ENCODE results near the gene CFAP68.

The CFAP68 gene

GRCh38 chr11:111878849-111879636 is at the start of gene CFAP68, which contains the start of gene FDXACB1:
CFAP68 (plus strand) TSS chr11:111879541; CDS start chr11:111879561, 20 bp downstream.
FDXACB1 (minus strand) TSS chr11:111879165; CDS start chr11:111879132, 33 bp downstream.
- DNase-seq (ENCODE audit: low read depth in 3 of 3, low spot score in 1 of 3) = peak; percentile 83 to 86 (median 84)

- DNase-seq (ENCODE audit: low read depth in 3 of 3, low spot score in 1 of 3) = no peak
Measured at GRCh38 chr11:111833524-111833923, 45.8 kb upstream of the CFAP68 start.

- no peak for DNase-seq (ENCODE audit: low read depth in 3 of 3, low spot score in 1 of 3)
Measured at GRCh38 chr11:111834432-111835163, 44.7 kb upstream of the CFAP68 start.

GRCh38 chr11:111835665-111836064 is 43.7 kb upstream of the CFAP68 start:
- no peak for DNase-seq (ENCODE audit: low read depth in 3 of 3, low spot score in 1 of 3)

GRCh38 chr11:111836162-111836561 is 43.2 kb upstream of the CFAP68 start:
- DNase-seq (ENCODE audit: low read depth in 3 of 3, low spot score in 1 of 3) = no peak

GRCh38 chr11:111836721-111837120 is 42.6 kb upstream of the CFAP68 start:
- no peak for DNase-seq (ENCODE audit: low read depth in 3 of 3, low spot score in 1 of 3)

- DNase-seq (ENCODE audit: low read depth in 3 of 3, low spot score in 1 of 3) = no peak
Measured at GRCh38 chr11:111837366-111837891, 41.9 kb upstream of the CFAP68 start.

GRCh38 chr11:111838054-111838453 is 41.3 kb upstream of the CFAP68 start:
- no peak for DNase-seq (ENCODE audit: low read depth in 3 of 3, low spot score in 1 of 3)

GRCh38 chr11:111840143-111840542 is 39.2 kb upstream of the CFAP68 start:
- DNase-seq (ENCODE audit: low read depth in 3 of 3, low spot score in 1 of 3) = no peak

GRCh38 chr11:111841370-111842053 is 37.8 kb upstream of the CFAP68 start:
- peak; percentile 63 to 82 (median 70) for DNase-seq (ENCODE audit: low read depth in 3 of 3, low spot score in 1 of 3)

- DNase-seq (ENCODE audit: low read depth in 3 of 3, low spot score in 1 of 3) = no peak
Measured at GRCh38 chr11:111843661-111844060, 35.7 kb upstream of the CFAP68 start.

GRCh38 chr11:111845276-111846028 is 33.9 kb upstream of the CFAP68 start:
- no peak for DNase-seq (ENCODE audit: low read depth in 3 of 3, low spot score in 1 of 3)

GRCh38 chr11:111846063-111846462 is 33.3 kb upstream of the CFAP68 start:
- no peak for DNase-seq (ENCODE audit: low read depth in 3 of 3, low spot score in 1 of 3)

- no peak for DNase-seq (ENCODE audit: low read depth in 3 of 3, low spot score in 1 of 3)
Measured at GRCh38 chr11:111846636-111847035, 32.7 kb upstream of the CFAP68 start.

- DNase-seq (ENCODE audit: low read depth in 3 of 3, low spot score in 1 of 3) = no peak
Measured at GRCh38 chr11:111849631-111850030, 29.7 kb upstream of the CFAP68 start.

GRCh38 chr11:111851067-111851466 is 28.3 kb upstream of the CFAP68 start:
- DNase-seq (ENCODE audit: low read depth in 3 of 3, low spot score in 1 of 3) = no peak

GRCh38 chr11:111851636-111852035 is 27.7 kb upstream of the CFAP68 start:
- no peak for DNase-seq (ENCODE audit: low read depth in 3 of 3, low spot score in 1 of 3)

- DNase-seq (ENCODE audit: low read depth in 3 of 3, low spot score in 1 of 3) = no peak
Measured at GRCh38 chr11:111852103-111852502, 27.2 kb upstream of the CFAP68 start.

- DNase-seq (ENCODE audit: low read depth in 3 of 3, low spot score in 1 of 3) = no peak
Measured at GRCh38 chr11:111855506-111855905, 23.8 kb upstream of the CFAP68 start.

GRCh38 chr11:111860257-111860656 is 19.1 kb upstream of the CFAP68 start:
- DNase-seq (ENCODE audit: low read depth in 3 of 3, low spot score in 1 of 3) = no peak

GRCh38 chr11:111870113-111870512 is 9.2 kb upstream of the CFAP68 start:
- DNase-seq (ENCODE audit: low read depth in 3 of 3, low spot score in 1 of 3) = no peak
